ENCODE results near the gene NCK2. TPM values are rescaled to one million over a fixed set of nuclear protein-coding genes. Genes with fewer than 3 reads are reported as not detected.
"Not testable (repeated sequence)": the region's sequence is repeated elsewhere in the genome, so short reads cannot be mapped to it uniquely, and the experiment has no call there.

Gene NCK2
- total and polyA plus RNA-seq, 7 donors = 26.5 to 111 (median 40.1) TPM

DNA sequence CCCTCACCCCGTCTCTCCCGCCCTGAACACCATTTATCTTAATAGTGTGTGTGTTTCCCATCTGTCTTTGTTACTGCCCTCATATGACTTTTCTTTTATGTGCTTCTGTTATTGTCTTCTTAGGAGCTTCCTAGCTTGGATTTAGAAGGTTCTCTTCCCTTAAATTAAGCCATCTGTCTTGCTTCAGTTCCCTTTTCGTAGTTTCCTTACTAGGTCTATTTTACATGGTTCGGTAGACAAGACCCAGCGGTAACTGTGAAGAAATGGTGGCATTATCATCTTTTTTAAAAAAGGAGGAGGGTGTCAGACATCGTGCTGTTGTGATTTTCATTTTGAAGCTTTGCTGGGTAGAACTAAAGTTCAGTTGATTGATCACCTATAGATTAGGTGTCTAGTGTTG is 10.3 kb downstream of the NCK2 start:
- H3K27me3 ChIP-seq (ENCODE audit: insufficient read depth in 3 of 3, low read length in 2 of 3) = no peaks in the 10 kb centered on the region
- no peak overlapping the region for H3K4me3 ChIP-seq
- ATAC-seq (no peak), DNase-seq (no peak)
- H3K4me1 ChIP-seq = peaks cover 62% of the 10 kb centered on the region
- H3K27ac ChIP-seq = no peak overlapping the region
- H3K36me3 ChIP-seq (ENCODE audit: insufficient read depth in 1 of 2, low read depth in 1 of 2) = no peaks in the 10 kb centered on the region
- WGBS, 3 donors = 71 to 93% (median 92%) methylated on average over 6 of the region's 6 CpGs
- H3K9me3 ChIP-seq = no peaks in the 10 kb centered on the region
- intact Hi-C loops (cut with DNase I) = no loop called here
- TF ChIP-seq, protein P1, sequence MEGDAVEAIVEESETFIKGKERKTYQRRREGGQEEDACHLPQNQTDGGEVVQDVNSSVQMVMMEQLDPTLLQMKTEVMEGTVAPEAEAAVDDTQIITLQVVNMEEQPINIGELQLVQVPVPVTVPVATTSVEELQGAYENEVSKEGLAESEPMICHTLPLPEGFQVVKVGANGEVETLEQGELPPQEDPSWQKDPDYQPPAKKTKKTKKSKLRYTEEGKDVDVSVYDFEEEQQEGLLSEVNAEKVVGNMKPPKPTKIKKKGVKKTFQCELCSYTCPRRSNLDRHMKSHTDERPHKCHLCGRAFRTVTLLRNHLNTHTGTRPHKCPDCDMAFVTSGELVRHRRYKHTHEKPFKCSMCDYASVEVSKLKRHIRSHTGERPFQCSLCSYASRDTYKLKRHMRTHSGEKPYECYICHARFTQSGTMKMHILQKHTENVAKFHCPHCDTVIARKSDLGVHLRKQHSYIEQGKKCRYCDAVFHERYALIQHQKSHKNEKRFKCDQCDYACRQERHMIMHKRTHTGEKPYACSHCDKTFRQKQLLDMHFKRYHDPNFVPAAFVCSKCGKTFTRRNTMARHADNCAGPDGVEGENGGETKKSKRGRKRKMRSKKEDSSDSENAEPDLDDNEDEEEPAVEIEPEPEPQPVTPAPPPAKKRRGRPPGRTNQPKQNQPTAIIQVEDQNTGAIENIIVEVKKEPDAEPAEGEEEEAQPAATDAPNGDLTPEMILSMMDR (IDR thresholded peaks at IDR 0.05) = no peak

DNA sequence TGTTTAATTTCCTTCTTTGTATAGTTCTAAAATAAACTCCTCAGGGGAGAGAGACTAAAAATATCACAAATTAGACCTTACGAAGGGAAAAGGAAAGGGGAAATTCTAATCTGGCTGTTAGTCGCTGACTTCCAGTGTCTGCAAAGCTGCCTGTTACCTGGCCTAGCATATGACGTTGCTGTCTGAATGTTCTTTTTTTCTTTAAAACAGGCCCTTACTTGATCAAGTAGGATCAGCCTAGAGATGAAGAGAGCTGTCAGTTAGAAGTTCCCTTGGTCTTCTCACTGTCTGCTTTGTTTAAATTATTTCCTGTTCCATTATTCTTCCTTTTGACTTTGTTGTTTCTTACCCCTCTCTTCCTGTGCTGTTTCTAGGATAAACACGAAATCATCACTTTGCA is 11.2 kb downstream of the NCK2 start:
- H3K27me3 ChIP-seq (ENCODE audit: insufficient read depth in 3 of 3, low read length in 2 of 3) = no peaks in the 10 kb centered on the region
- no peak for DNase-seq
- intact Hi-C loops (cut with DNase I) = no loop called here
- ATAC-seq = no peak
- TF ChIP-seq, protein P1 (IDR thresholded peaks at IDR 0.05) = no peak
- H3K27ac ChIP-seq = no peak overlapping the region
- no peaks in the 10 kb centered on the region for H3K36me3 ChIP-seq (ENCODE audit: insufficient read depth in 1 of 2, low read depth in 1 of 2)
- H3K4me1 ChIP-seq = peaks cover 56% of the 10 kb centered on the region
- H3K9me3 ChIP-seq = no peaks in the 10 kb centered on the region
- H3K4me3 ChIP-seq = no peak overlapping the region
- 29 to 42% (median 42%) methylated on average over 4 of the region's 4 CpGs for WGBS, 3 donors

- WGBS, 3 donors = 68 to 86% (median 69%) methylated on average over 4 of the region's 4 CpGs
- no peak overlapping the region for H3K27ac ChIP-seq
- peaks cover 52% of the 10 kb centered on the region for H3K4me1 ChIP-seq
- no peak overlapping the region for H3K4me3 ChIP-seq
- no peak for DNase-seq
- H3K36me3 ChIP-seq (ENCODE audit: insufficient read depth in 1 of 2, low read depth in 1 of 2) = no peaks in the 10 kb centered on the region
- no peaks in the 10 kb centered on the region for H3K27me3 ChIP-seq (ENCODE audit: insufficient read depth in 3 of 3, low read length in 2 of 3)
- no peak for ATAC-seq
- H3K9me3 ChIP-seq = no peaks in the 10 kb centered on the region
- TF ChIP-seq, protein P1 (IDR thresholded peaks at IDR 0.05) = no peak
- intact Hi-C loops (cut with DNase I) = no loop called here
These were observed 11.7 kb downstream of the NCK2 start for GRCh38 chr2:105756435-105756834.

DNA sequence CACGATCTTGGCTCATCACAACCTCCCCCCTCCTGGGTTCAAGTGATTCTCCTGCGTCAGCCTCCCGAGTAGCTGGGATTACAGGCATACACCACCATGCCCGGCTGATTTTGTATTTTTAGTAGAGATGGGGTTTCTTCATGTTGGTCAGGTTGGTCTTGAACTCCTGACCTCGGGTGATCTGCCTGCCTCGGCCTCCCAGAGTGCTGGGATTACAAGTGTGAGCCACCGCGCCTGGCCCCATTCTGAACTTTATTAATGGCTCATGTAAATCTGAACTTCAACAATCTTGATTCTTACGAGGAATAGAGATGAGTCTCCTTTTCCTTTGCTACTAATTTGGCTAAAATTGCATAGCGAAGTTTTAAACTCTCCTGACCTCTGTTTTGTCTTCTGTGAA is 12.2 kb downstream of the NCK2 start:
- H3K36me3 ChIP-seq (ENCODE audit: insufficient read depth in 1 of 2, low read depth in 1 of 2); H3K9me3 ChIP-seq; H3K4me3 ChIP-seq; intact Hi-C loops (cut with DNase I); DNase-seq; H3K27me3 ChIP-seq (ENCODE audit: insufficient read depth in 3 of 3, low read length in 2 of 3); H3K27ac ChIP-seq; ATAC-seq: not testable (repeated sequence)
- WGBS, 3 donors = 84 to 93% (median 93%) methylated on average over 10 of the region's 10 CpGs
- H3K4me1 ChIP-seq = peaks cover 51% of the 10 kb centered on the region

DNA sequence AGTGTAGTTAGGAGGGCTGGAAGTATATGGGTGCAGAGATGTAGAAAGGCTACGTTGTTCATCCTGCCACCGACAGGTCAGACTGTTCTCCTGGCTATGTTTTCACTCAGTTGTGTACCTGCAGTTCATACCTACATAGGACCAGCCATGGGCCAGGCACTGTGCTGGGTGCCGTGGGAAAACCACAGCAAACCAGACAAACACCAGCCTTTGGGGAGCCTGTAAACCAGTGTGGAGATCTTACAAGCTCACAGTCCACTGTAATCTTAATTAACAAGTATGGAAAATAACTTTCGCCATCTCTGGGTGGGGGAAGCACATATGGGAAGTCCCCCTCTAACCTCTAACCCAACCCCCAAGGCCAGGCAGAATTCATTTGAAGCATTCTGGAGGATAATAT is 12.7 kb downstream of the NCK2 start:
- intact Hi-C loops (cut with DNase I) = no loop called here
- no peaks in the 10 kb centered on the region for H3K27me3 ChIP-seq (ENCODE audit: insufficient read depth in 3 of 3, low read length in 2 of 3)
- no peak overlapping the region for H3K27ac ChIP-seq
- TF ChIP-seq, protein P1 (IDR thresholded peaks at IDR 0.05) = no peak
- no peaks in the 10 kb centered on the region for H3K9me3 ChIP-seq
- peak in 1 of 4 donors; percentile 17 for ATAC-seq
- WGBS, 3 donors = 87 to 89% (median 88%) methylated on average over 4 of the region's 4 CpGs
- no peaks in the 10 kb centered on the region for H3K36me3 ChIP-seq (ENCODE audit: insufficient read depth in 1 of 2, low read depth in 1 of 2)
- no peak overlapping the region for H3K4me3 ChIP-seq
- H3K4me1 ChIP-seq = peaks cover 52% of the 10 kb centered on the region
- no peak for DNase-seq

Data from psoas muscle (tissue), 8 donors.